GM19025 (cell line): ENCODE results near the gene POLR1C.
"Not testable (repeated sequence)": the region's sequence is repeated elsewhere in the genome, so short reads cannot be mapped to it uniquely, and the experiment has no call there.

Source experiments
- ATAC-seq: cut with Tn5 transposase; IDR thresholded peaks from one replicate; pipeline ENCODE4 v1.9.1; 2021; ENCODE audit warnings: mild to moderate bottlenecking, low read depth, moderate library complexity; ENCODE audit not compliant: unreplicated experiment

Gene POLR1C

DNA sequence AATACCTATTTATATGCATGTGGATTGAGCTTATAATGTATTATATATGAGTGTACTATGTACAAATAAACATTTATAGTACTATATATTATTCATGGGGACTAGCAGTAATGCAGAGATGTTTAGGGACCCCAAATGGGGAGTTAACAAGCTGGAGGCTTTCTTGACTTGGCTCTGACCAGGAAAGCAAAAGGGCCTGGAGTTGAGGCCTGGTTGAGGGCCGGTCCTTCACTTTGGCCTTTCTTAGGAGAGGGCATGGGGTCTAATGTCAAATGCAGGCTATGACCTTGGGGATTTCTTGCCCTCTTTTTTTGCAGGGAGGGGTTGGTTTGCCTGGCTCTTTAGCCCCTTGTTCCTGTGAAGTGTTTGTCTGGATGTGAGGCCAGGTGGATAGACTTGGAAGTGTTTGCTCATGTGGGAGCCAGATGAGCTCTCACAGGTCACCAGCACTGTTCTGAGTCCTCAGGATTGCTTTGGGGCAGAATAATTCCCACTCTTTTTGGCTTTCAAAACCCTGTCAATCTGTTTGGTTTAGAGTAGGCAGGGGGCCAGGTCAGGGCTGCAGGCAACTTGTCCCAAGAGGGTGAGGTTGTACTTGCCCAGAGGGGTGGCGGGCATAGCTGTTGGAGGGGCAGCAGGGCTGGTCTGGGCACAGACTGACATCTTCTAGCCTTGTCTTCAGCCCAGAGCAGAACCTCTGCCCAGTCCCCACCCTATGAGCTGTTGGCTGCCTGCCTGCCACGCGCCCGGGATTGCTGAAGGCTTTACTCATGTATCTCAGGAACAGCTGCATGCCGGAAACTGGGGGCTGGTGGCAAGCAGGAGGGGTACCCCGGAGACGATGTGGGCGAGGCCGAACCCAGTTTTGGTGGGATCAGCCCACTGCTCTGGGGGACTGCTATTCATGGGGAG, 24.9 kb upstream of the POLR1C start:
- no peak for ATAC-seq

DNA sequence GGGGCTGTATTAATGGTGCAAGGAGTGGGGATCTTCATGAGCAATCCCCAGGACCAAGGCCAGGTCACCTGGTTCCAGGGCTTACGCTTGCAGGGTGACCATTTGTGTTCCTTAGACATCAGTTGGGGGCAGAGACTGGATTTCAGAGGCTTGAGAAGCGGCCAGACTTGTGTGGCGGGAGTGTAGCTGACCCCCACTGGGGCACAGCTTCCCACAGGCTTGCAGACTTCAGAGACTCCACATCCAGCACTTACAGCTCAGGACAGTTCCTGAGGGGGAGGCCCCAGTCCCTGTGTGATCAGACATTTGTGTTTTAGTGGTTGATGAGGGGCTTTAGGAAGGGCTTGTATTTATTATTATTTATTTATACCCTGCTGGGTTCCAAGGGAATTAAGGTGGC, 24.2 kb upstream of the POLR1C start:
- no peak for ATAC-seq

DNA sequence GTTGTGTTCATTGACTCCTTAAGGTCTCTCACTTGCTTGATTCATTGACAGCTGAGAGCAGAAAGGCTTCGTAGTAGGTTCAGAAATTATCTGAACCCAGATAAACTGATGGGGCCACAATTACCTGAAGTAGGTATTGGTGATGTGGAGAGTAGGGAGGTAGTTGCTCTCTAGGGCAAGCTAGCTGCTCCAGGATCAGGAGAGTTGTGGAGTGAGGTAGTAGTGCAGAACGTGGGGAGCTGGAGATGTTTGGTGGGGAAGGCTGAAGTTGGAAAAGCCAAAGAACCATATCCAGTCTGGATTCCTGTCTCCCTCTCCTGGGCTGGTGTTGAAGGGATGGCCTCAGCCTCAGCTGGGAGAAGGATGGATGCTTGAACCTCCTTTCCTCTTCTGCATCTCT, 23.7 kb upstream of the POLR1C start:
- no peak for ATAC-seq

DNA sequence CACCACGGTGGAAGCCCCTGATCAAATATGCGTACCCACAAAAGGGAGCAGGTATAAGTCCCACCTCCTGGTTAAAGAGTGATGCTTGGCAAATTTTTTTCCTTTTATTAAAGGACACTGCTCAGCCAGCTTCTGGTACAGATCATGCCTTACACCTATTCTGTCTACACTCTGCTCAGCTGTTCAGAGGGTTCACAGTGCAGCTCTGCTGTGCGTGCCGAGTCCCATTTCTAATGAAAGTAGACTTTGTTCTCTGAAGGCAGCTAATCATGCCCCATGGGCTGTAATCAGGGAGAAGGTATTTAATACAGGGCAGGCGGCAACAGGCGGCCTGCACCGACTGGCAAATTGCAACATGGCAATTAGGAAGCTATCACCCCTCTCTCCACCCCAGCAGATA, 23.1 kb upstream of the POLR1C start:
- ATAC-seq: no peak

DNA sequence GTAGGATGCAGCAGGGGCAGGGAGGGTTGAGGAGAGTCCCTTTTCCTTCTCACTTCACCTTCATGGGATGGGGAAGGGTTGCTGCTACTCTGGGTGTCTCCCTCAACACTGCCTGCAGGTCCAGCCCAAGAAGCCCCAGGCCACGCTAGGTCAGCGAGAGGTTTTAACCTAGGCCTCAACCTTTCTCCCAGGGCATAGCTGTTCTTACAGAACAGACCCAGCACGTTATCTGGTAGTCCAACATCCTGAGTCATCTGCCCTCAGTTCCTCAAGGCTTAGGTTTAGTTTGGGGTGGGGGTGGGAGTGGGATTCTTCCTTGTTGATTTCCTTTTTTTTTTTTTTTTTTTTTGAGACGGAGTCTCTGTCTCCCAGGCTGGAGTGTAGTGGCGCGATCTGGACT, 22.6 kb upstream of the POLR1C start:
- no peak for ATAC-seq

DNA sequence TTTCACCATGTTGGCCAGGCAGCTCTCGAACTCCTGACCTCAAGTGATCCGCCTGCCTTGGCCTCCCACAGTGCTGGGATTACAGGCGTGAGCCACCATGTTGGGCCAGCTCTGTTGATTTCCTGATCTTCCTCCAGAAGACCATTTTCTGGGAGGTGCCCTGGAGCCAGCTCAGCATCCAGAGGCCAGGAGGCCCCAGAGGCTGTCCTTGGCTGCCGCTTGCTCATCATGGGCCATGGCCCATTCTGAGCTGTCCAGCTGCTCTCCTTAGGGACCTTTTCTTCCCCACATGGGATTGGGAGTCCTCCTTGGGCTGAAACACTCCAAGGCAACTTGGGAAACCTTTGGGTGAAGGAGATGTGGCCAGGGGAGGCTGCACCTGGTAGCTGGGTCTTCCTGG, 22.1 kb upstream of the POLR1C start:
- no peak for ATAC-seq

DNA sequence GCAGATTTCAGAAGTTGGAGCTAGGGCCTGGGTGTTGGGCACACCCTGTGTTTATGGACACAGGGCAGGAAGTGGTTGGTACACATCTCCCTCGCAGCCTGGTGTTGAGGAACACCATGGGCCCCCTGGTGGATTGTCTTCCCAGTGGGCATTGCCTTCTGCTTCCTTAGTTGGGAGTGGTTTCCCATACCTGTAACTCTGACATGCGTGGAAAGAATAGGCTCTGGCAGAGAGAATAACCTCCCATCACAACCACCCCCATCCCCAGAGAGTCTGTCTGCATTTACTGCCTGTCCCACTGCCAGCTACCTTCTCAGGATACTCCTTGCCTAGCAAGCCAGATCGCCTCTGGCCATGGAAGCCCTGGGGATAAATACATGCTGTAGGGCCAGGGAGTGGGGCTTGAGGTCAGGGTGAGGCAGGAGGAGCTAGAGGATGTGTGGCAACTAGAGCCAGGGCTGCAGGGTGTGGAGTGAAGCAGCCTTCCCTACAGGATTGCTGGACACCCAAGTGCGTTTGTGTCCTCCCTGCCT, 21.4 kb upstream of the POLR1C start:
- no peak for ATAC-seq

DNA sequence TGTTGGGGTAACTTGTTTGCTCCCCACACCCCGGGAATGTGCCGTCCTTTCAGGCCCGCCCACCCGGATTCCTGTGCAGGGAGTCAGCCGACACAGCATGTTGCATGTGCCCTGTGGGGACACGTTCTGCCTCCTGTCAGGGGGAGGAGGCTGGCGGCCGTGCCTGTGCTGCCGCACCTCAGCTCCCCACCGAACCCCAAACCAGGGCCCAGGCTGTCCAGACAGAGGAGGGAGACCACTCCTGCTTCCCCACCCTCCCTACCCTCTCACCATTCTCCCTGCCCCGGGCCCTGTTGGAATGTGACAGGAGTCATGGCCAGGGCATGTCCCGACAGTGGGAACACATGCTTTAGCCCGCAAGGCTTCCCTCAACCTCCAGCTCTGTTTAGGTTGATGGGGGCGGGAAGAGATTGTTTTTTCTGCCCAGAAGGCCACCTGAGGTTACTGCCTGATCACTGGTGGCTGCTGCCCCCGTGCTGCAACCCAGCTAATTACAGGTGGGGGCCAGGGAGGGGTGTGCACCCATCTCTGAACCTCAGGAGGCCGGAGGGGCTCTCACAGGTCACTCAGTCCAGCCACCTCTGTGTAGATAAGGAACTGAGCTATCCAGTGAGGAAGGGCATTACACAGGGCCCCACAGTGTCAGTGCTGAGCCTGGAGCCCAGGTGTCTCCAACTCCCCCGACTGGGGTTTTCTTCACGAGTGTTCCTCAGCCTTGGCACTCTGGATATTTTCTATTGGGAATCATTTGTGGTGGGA, 20.3 kb upstream of the POLR1C start:
- no peak for ATAC-seq

DNA sequence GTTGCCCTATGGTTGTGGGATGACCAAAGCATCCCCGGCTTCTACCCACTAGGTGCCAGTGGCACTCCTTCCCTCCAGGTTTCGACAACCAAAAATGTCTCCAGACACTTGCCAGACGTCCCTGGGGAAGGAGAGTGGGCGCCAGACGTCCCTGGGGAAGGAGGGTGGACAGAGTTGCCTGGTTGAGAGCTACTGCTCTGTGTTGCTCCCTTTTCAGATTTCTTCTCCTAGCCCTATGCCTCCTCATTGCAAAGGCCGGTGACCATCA, 19.8 kb upstream of the POLR1C start:
- ATAC-seq: no peak

DNA sequence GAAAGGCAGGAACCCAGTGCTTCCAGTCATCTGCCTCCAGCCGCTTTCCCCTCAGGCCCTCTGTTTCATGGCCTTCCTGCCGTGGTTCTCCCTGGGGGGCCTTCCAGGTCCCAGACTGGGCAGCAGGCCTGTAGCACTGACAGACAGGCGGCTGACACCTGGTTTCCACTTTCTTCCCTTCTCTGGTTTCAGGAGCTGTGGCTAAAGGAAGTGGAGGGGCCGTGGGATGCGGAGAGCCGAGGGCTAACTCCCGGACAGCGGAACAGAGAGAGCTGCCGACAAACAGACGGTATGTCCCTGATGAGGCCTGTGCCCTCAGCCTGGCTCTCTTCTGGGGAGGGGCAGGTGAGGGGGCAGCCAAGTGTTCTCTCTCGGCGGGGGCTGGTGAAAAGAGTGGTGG, 19.2 kb upstream of the POLR1C start:
- no peak for ATAC-seq

DNA sequence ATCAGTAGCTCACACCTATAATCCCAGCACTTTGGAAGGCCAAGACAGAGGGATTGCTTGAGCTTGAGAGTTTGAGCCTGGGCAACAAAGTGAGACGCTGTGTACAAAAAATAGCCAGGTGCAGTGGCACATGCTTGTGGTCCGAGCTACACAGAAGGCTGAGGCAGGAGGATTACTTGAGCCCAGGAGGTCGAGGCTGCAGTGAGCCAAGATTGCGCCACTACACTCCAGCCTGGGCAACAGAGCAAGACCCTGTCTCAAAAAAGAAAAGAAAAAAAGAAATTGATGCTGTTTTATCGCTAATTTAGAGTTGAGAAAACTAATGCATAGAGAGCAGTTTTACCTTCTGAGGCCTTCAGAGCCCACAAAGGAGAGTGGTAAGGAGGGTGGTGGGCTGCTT, 18.6 kb upstream of the POLR1C start:
- ATAC-seq: not testable (repeated sequence)

DNA sequence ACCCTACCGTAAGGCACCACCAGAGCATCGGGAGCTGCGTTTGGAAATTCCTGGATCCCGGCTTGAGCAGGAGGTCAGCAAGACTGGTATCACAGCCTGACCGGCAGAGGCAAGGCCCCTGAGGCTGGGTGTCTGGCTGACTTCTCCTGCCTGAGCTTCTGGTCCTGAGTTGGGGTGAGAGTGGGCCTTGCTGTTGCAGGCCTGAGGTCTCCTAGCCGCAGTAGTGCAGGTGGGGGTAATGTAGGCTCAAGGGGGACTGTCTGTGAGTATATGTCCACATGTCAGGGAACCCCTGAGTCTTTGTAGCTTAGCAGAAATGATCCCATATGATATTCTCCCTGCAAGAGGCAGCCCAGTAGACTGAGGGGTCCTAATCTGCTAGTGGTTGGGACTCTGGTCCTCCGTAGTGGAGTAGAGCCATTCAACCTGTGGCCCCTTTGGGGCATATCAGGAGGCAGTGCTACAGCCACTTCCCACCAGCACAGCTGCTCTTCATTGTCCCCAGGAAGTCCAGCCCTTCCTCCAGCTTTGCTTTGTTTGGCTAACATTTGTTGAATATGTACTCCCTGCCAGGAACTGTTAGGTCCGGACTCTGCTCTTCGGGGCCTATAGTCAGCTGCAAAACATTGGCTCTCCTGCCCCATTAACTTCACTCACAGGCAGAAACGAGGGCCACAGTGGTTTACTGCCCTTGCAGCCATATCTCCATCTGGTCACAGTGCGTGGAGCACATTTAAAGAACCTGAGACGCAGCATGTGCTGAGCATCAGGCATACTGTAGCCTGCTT, 17.7 kb upstream of the POLR1C start:
- no peak for ATAC-seq

DNA sequence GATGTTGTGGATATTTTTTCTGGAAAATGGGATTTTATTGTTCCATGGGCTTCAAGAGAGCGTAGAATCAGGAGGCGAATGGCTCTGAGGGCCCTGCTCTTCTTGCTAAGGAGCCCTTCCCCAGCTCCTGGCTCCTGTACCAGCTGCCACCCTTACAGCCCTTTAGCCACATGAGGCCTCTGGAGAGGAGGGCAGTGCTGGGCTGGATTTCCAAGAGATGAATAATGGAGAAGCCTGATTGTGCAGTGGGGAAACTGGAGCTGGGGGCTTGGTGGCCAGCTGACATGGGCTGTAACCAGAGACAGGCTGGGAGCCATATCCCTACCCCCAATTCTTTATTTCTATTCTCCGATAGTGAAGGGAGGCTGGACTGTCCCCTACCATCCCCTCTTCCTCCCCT, 16.0 kb upstream of the POLR1C start:
- ATAC-seq: no peak

DNA sequence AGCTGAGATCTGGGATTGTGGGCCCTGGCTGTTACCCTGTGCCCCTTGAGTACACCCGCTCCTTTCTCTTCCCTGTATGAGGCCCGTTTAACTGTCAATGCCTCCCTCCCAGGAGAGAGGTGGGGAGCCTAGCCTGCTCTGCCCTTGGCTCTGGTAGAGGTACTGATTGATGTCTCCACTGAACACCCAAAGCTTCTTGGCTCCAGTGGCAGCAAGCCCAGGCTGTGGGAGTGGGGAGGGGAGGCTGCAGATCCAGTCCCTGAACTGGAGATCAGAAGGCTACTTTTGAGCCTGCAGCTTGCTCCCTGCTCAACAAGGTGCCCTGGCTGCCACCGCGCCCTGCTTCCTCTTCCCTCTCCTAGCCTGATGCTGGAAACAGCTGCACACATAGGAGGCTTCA, 14.2 kb upstream of the POLR1C start:
- ATAC-seq: no peak

DNA sequence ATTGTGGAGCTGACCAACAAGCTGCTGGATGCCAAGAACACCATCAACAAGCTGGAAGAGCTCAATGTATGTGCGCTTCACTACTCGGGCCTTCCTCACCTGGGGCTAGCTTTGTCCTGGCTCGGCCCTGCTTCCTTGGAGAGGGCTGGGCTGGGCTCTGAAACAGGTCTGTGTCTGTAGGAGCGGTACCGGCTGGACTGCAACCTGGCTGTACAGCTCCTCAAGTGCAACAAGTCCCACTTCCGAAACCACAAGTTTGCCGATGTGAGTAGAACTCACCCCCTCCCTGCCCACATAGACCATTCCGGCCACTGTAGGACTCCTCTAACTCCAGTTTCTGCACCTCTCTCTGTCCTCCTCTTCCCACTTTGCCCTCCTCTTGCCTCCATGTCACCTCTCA, 13.4 kb upstream of the POLR1C start:
- ATAC-seq: no peak

DNA sequence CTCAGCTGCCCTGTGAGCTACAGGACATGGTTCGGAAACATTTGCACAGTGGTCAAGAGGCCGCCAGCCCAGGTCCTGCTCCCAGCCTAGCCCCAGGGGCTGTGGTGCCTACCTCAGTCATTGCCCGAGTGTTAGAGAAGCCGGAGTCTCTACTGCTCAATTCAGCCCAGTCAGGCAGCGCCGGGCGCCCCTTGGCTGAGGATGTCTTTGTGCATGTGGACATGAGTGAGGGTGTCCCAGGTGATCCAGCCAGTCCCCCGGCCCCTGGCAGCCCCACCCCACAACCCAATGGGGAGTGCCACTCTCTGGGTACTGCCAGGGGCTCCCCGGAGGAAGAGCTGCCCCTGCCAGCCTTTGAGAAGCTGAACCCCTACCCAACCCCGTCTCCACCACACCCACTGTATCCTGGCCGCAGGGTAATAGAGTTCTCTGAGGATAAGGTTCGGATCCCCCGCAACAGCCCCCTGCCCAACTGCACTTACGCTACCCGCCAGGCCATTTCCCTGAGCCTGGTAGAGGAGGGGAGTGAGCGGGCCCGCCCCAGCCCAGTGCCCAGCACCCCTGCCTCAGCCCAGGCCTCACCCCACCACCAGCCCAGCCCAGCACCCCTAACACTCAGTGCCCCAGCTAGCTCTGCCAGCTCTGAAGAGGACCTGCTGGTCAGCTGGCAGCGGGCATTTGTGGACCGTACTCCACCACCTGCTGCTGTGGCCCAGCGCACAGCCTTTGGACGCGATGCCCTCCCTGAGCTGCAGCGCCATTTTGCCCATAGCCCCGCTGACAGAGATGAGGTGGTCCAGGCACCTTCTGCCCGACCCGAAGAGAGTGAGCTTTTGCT, 11.9 kb upstream of the POLR1C start:
- no peak for ATAC-seq

DNA sequence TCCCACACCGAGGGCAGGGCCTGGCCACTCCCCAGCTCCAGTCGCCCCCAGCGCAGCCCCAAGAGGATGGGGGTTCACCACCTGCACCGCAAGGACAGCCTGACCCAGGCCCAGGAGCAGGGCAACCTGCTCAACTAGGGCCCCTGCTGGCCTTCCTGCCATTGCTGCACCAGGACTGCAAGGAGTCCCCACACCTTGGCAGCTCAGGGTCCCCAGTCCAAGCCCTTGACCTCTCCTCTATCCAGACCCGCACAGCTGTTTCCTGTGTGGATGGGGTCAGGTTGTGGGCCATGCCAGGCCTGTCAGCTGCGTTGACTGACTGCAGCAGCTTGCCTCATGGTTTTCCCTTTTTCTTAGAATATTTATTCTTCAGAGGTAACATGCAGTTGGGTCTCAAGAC, 11.2 kb upstream of the POLR1C start:
- ATAC-seq: no peak

DNA sequence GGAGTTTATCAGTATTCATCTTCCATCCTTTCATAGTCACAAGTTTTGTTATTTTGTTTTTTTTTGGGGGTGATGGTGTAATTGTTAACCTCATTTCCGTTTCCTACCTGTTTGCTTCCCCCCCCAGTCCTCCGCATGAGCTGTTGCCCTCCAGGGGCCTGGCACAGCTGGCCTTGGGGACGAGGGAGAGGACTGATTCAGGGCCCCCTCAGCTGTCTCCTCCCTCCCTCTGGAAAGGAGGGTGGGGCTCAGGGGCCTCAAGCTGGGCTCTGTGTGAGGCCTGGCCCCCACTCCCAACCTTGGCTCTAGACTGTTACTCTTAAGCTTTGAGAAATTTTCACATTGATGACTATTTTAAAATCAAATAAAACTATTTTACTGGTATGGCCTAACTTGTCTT, 10.7 kb upstream of the POLR1C start:
- no peak for ATAC-seq

DNA sequence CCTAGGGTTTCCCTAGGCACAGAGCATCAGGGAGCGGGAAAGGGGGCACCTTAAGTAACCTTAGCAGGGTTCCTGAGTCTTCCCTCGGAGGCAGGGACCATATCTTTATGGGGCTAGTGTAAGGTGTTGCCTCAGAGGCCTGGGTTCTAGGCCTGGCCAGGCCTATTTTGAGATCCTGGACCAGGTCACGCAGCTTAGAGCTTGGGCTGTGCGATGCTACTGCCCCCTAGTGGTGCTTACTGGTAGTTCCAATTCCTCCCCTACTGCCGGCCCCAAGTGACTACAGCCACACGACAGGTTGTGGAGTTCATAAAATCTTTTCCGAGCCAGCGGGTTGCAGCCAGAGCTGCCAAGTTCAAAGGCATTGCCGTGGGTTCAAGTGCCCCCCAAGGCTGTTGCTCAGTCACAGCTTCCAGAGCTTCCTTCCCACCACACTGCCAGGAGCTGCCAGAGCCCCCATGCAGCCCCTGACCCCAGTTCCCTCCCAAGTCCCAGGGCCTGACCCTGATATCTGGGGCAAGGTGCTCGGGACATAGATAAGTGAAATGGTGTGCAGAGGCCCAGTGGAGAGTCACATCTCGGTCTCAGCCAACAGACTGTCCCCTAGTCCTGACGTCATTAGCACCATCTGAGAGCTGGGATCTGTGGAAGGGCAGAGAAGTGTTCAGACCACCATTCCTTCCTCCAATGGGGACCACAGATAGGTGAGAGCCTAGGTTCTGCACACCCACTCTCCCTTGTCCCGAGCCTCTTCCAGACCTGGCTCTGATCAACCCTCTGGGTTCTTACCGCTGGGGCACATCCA, 10.0 kb upstream of the POLR1C start:
- ATAC-seq: no peak
